GM12878 (cell line): ENCODE data around the gene MBD3. TPM values are rescaled to one million over a fixed set of nuclear protein-coding genes. Genes with fewer than 3 reads are reported as not detected.
"Not testable (repeated sequence)": the region's sequence is repeated elsewhere in the genome, so short reads cannot be mapped to it uniquely, and the experiment has no call there.

ENCODE experiments used
- ATAC-seq: fragments of 200-7000 bp; cut with Tn5 transposase; 3 replicates; pipeline ENCODE4 v1.9.1; 2020; ENCODE audit warnings: mild to moderate bottlenecking, moderate library complexity
- BruUV-seq: library from RNA; stranded (reverse); fragments of 400-500 nt; replicated peaks from 2 replicates; lab custom pipeline; 2021; lab: Mats Ljungman, UMichigan
- CTCF ChIA-PET: fragments of 300-600 bp; sonication (Branson Sonifier 250); formaldehyde crosslinking; extraction: SDS; loops from one replicate; lab custom pipeline; 2021; ENCODE audit warnings: inconsistent platforms; lab: Yijun Ruan, JAX
- POLR2A ChIA-PET: fragments of 350-600 bp; formaldehyde crosslinking; extraction: SDS; loops from one replicate; lab custom pipeline; 2021; ENCODE audit warnings: inconsistent platforms; lab: Charles Lee
- RAD21 ChIA-PET: fragments of 300-600 bp; sonication (Branson Sonifier 250); formaldehyde crosslinking; loops from one replicate; lab custom pipeline; 2023; ENCODE audit warnings: antibody characterized with exemption; ENCODE audit not compliant: unreplicated experiment; lab: Charles Lee
- SMC1A ChIA-PET: fragments of 300-600 bp; sonication (Branson Sonifier 250); formaldehyde crosslinking; loops from one replicate; lab custom pipeline; 2023; ENCODE audit not compliant: unreplicated experiment, uncharacterized antibody; lab: Charles Lee
- DNase-seq: peaks from one replicate; pipeline ENCODE4 v3.0.0-alpha.2; 2011; ENCODE audit warnings: low read depth, low spot score
- FAIRE-seq: peaks from 3 replicates; lab custom pipeline; 2011; peaks lifted over from hg19 to GRCh38; lab: Jason Lieb, UNC
- H2AFZ ChIP-seq: 2 replicates; pipeline ENCODE4 v1.6.0; 2011; ENCODE audit warnings: low read depth, low read length, control low read depth; ENCODE audit not compliant: control insufficient read depth
- H3K27ac ChIP-seq: 2 replicates; pipeline ENCODE4 v1.5.1; 2011; ENCODE audit warnings: control low read depth; ENCODE audit not compliant: control insufficient read depth, insufficient read depth
- H3K27me3 ChIP-seq, 2 experiments: replicated peaks in 1 of 2; 2 replicates each; pipeline versions ENCODE4 v1.6.0 to v1.6.1; 2011; ENCODE audit warnings: low read length in 1 of 2; ENCODE audit not compliant: control insufficient read depth in 2 of 2, insufficient read depth in 2 of 2
- H3K36me3 ChIP-seq, 2 experiments: 2 replicates each; pipeline ENCODE4 v1.5.1; 2011; ENCODE audit warnings: low read length in 1 of 2; ENCODE audit not compliant: control insufficient read depth in 2 of 2, insufficient read depth in 2 of 2
- H3K4me1 ChIP-seq: 2 replicates; pipeline ENCODE4 v1.6.1; 2011; ENCODE audit warnings: mild to moderate bottlenecking, low read length, moderate library complexity, mixed read lengths; ENCODE audit not compliant: control insufficient read depth, insufficient read depth
- H3K4me2 ChIP-seq: 2 replicates; pipeline ENCODE4 v1.6.0; 2011; ENCODE audit warnings: control low read depth; ENCODE audit not compliant: control insufficient read depth, insufficient read depth
- H3K4me3 ChIP-seq: fragments of 200-600 bp; sonication (generic); 2 replicates; pipeline ENCODE4 v1.5.1; 2016
- H3K79me2 ChIP-seq: 2 replicates; pipeline ENCODE4 v1.6.0; 2011; ENCODE audit warnings: low read length; ENCODE audit not compliant: control insufficient read depth, insufficient read depth
- H3K9ac ChIP-seq: 2 replicates; pipeline ENCODE4 v1.8.0; 2011; ENCODE audit warnings: low read length, control low read depth, mixed read lengths; ENCODE audit not compliant: control insufficient read depth, insufficient read depth
- H3K9me3 ChIP-seq: replicated peaks from 3 replicates; pipeline ENCODE4 v1.5.1; 2011; ENCODE audit warnings: mild to moderate bottlenecking, low read length; ENCODE audit not compliant: control insufficient read depth, insufficient read depth
- H4K20me1 ChIP-seq: 2 replicates; pipeline ENCODE4 v1.6.0; 2011; ENCODE audit not compliant: control insufficient read depth, insufficient read depth
- BCL11A ChIP-seq: IDR thresholded peaks from 2 replicates; pipeline ENCODE4 v1.6.1; 2011; ENCODE audit warnings: low read depth, low read length
- BHLHE40 ChIP-seq, 2 experiments: fragments of 450-650 bp in 1 of 2; IDR thresholded peaks; 2 replicates each; pipeline ENCODE4 v1.6.1; 2011 to 2017; ENCODE audit warnings: low read depth in 2 of 2, borderline replicate concordance in 1 of 2, improper control_type of control experiment in 1 of 2, low read length in 1 of 2, mild to moderate bottlenecking in 1 of 2
- CBX5 ChIP-seq: sonication (generic); IDR thresholded peaks from 2 replicates; pipeline ENCODE4 v1.6.1; 2016; ENCODE audit warnings: low read depth, moderate library complexity, mild to moderate bottlenecking, inconsistent platforms
- GATAD2B ChIP-seq: fragments of 450-650 bp; conservative IDR thresholded peaks from 2 replicates; pipeline ENCODE4 v1.6.1; 2017; ENCODE audit warnings: low read depth, mild to moderate bottlenecking, moderate library complexity
- IRF4 ChIP-seq: IDR thresholded peaks from 2 replicates; pipeline ENCODE4 v1.6.1; 2011; ENCODE audit warnings: low read depth, low read length
- MTA2 ChIP-seq: fragments of 450-650 bp; IDR thresholded peaks from 2 replicates; pipeline ENCODE4 v1.6.1; 2016; ENCODE audit warnings: low read depth, mild to moderate bottlenecking, moderate library complexity
- MTA3 ChIP-seq: IDR thresholded peaks from 2 replicates; pipeline ENCODE4 v1.6.1; 2012; ENCODE audit warnings: low read length, inconsistent platforms, borderline replicate concordance
- NR2C2 ChIP-seq: IDR thresholded peaks from 2 replicates; pipeline ENCODE4 v1.6.1; 2011; ENCODE audit warnings: borderline replicate concordance, low read depth; ENCODE audit not compliant: control insufficient read depth, insufficient read length
- RCOR1 ChIP-seq: conservative IDR thresholded peaks from 2 replicates; pipeline ENCODE4 v1.6.1; 2012; ENCODE audit warnings: low read depth, low read length, improper control_type of control experiment
- SP1 ChIP-seq: IDR thresholded peaks from one replicate; pipeline ENCODE4 v1.6.1; 2011; ENCODE audit warnings: low read depth, low read length
- SPI1 ChIP-seq: IDR thresholded peaks from 2 replicates; pipeline ENCODE4 v1.6.1; 2011; ENCODE audit warnings: low read depth, mild to moderate bottlenecking, low read length, moderate library complexity, borderline replicate concordance; ENCODE audit not compliant: insufficient read depth
- ZZZ3 ChIP-seq: IDR thresholded peaks from 2 replicates; pipeline ENCODE4 v1.6.1; 2011; ENCODE audit warnings: low read depth; ENCODE audit not compliant: control insufficient read depth, insufficient read length
- WGBS: methylation state at CpG from one replicate; pipeline ENCODE4 v1.1.6; 2016; ENCODE audit warnings: low lambda C conversion rate; ENCODE audit not compliant: insufficient replicate concordance, insufficient coverage; ENCODE audit errors: missing lambda C conversion rate; 5-methylcytosine and 5-hydroxymethylcytosine counted together
- in situ Hi-C: fragments of 300-500 bp; cut with MboI; formaldehyde crosslinking; loops from 9 replicates; pipeline ENCODE4 v1.14.3; 2018; ENCODE audit warnings: mixed read lengths
- intact Hi-C: fragments of 100-400 bp; cut with micrococcal nuclease; formaldehyde crosslinking; loops from one replicate; pipeline ENCODE4 v1.14.2; 2022; ENCODE audit not compliant: unreplicated experiment
- polyA plus RNA-seq, 11 experiments: library from polyadenylated mRNA; depleted of rRNA in 4 of 11; unstranded in 6 of 11; stranded (reverse) in 5 of 11; fragments of >200 nt; fragmentation: Nextera tagmentation in 4 of 11; fragmentation: Illumina TruSeq in 1 of 11; extraction: Ambion mirVana in 4 of 11; extraction: Trizol in 1 of 11; gene quantifications; 1 replicate in 1 of 11; 2 replicates in 10 of 11; pipeline versions ENCODE4 v1.2.1 to v1.2.3, GENCODE V29; 2011 to 2016; ENCODE audit warnings: inconsistent platforms in 2 of 11, missing spikeins in 2 of 11, low read depth in 1 of 11
- total RNA-seq, 4 experiments: library from RNA; depleted of rRNA in 3 of 4; stranded (reverse); fragments of >200 nt in 3 of 4; fragmentation: Illumina TruSeq in 1 of 4; extraction: Trizol in 1 of 4; gene quantifications; 2 replicates each; pipeline versions ENCODE4 v1.2.1 to v1.2.3, GENCODE V29; 2013 to 2021

The MBD3 gene
- total and polyA plus RNA-seq, 10 of the 15 experiments (the other 5 are each of a cell fraction or from before 2014, with no cell fraction given), result 0.13 to 107 (median 21.9) TPM

GRCh38 chr19:1530856-1531255, 61.8 kb downstream of the MBD3 start:
- intact Hi-C loops, H2AFZ ChIP-seq, DNase-seq, in situ Hi-C loops, FAIRE-seq, H3K4me2 ChIP-seq, H3K27ac ChIP-seq, H3K9me3 ChIP-seq, H3K36me3 ChIP-seq, H3K4me3 ChIP-seq, POLR2A ChIA-PET, H3K4me1 ChIP-seq, SMC1A ChIA-PET, H3K79me2 ChIP-seq, H3K9ac ChIP-seq, H4K20me1 ChIP-seq, CTCF ChIA-PET, H3K27me3 ChIP-seq, ATAC-seq, BruUV-seq, RAD21 ChIA-PET: not testable (repeated sequence)
- WGBS, result 49% methylated on average over 10 of the region's 11 CpGs

GRCh38 chr19:1529430-1529816, 63.2 kb downstream of the MBD3 start:
- Histone ChIP-seq H3K9me3 (no peaks in the 10 kb centered on the region), H3K27ac (no peak overlapping the region), H3K36me3 (no peaks in the 10 kb centered on the region), H2AFZ (no peak overlapping the region), H3K79me2 (no peaks in the 10 kb centered on the region), H3K27me3 (peaks cover 0 to 2% of the 10 kb centered on the region in 2 experiments; a peak in 3 of 4 replicates), H3K9ac (no peak overlapping the region), H3K4me1 (no peaks in the 10 kb centered on the region), H3K4me2 (no peak overlapping the region), H3K4me3 (no peak overlapping the region), H4K20me1 (no peaks in the 10 kb centered on the region)
- DNase-seq (no peak), FAIRE-seq (no peak), ATAC-seq (no peak)
- in situ Hi-C loops, result no loop called here
- BruUV-seq, result no TSS peak
- POLR2A ChIA-PET, result no interaction called here
- CTCF ChIA-PET, result no interaction called here
- 62% methylated on average over 16 of the region's 16 CpGs for WGBS
- RAD21 ChIA-PET, result no interaction called here
- SMC1A ChIA-PET, result no interaction called here
- TF ChIP-seq SP1, result no peak
- TF ChIP-seq GATAD2B, result no peak
- TF ChIP-seq IRF4, result no peak
- no peak for TF ChIP-seq BCL11A
- TF ChIP-seq MTA2, result no peak
- TF ChIP-seq NR2C2, result no peak
- TF ChIP-seq ZZZ3, result no peak
- TF ChIP-seq SPI1, result no peak
- TF ChIP-seq RCOR1, result no peak
- TF ChIP-seq MTA3, result no peak
- TF ChIP-seq BHLHE40 (IDR thresholded peaks at IDR 0.05; ENCODE audit: borderline replicate concordance in 1 of 2, low read depth in 2 of 2, low read length in 1 of 2), result no peak
- TF ChIP-seq CBX5, result no peak
- intact Hi-C loops, result no loop called here
